Measurements from ENCODE around the gene HOXC6.
"Not testable (repeated sequence)": the region's sequence is repeated elsewhere in the genome, so short reads cannot be mapped to it uniquely, and the experiment has no call there.

Gene HOXC6

GRCh38 chr12:54038871-54039414, 10.7 kb downstream of the HOXC6 start:
- no peak overlapping the region for H3K4me3 ChIP-seq (ENCODE audit: low read depth, low read length)
- in situ Hi-C loops (cut with HindIII; ENCODE audit: low sequenced_read_pairs) = no loop called here
- no peak for DNase-seq (ENCODE audit: low read depth)
- no peak for TF ChIP-seq CTCF (IDR thresholded peaks at IDR 0.05; ENCODE audit: low read depth, low read length, missing control alignments)

GRCh38 chr12:54039417-54040147, 11.3 kb downstream of the HOXC6 start:
- no peak for TF ChIP-seq CTCF (IDR thresholded peaks at IDR 0.05; ENCODE audit: low read depth, low read length, missing control alignments)
- no peak overlapping the region for H3K4me3 ChIP-seq (ENCODE audit: low read depth, low read length)
- in situ Hi-C loops (cut with HindIII; ENCODE audit: low sequenced_read_pairs) = no loop called here
- no peak for DNase-seq (ENCODE audit: low read depth)

- in situ Hi-C loops (cut with HindIII; ENCODE audit: low sequenced_read_pairs) = no loop called here
- H3K4me3 ChIP-seq (ENCODE audit: low read depth, low read length) = no peak overlapping the region
- TF ChIP-seq CTCF (IDR thresholded peaks at IDR 0.05; ENCODE audit: low read depth, low read length, missing control alignments) = no peak
- no peak for DNase-seq (ENCODE audit: low read depth)
Observed at GRCh38 chr12:54040148-54040494, 11.9 kb downstream of the HOXC6 start.

GRCh38 chr12:54040648-54041047, 12.4 kb downstream of the HOXC6 start:
- TF ChIP-seq CTCF (IDR thresholded peaks at IDR 0.05; ENCODE audit: low read depth, low read length, missing control alignments) = no peak
- DNase-seq (ENCODE audit: low read depth) = no peak
- no peak overlapping the region for H3K4me3 ChIP-seq (ENCODE audit: low read depth, low read length)
- in situ Hi-C loops (cut with HindIII; ENCODE audit: low sequenced_read_pairs) = no loop called here

- in situ Hi-C loops (cut with HindIII; ENCODE audit: low sequenced_read_pairs) = no loop called here
- TF ChIP-seq CTCF (IDR thresholded peaks at IDR 0.05; ENCODE audit: low read depth, low read length, missing control alignments) = no peak
- DNase-seq (ENCODE audit: low read depth) = no peak
- H3K4me3 ChIP-seq (ENCODE audit: low read depth, low read length) = no peak overlapping the region
Observed at GRCh38 chr12:54041097-54041690, 13.0 kb downstream of the HOXC6 start.

- in situ Hi-C loops (cut with HindIII; ENCODE audit: low sequenced_read_pairs); DNase-seq (ENCODE audit: low read depth); H3K4me3 ChIP-seq (ENCODE audit: low read depth, low read length): not testable (repeated sequence)
Observed at GRCh38 chr12:54042033-54042432, 13.8 kb downstream of the HOXC6 start.

All from astrocyte of the cerebellum (primary cell).